Measurements from ENCODE around the gene TIAM2. TPM values are rescaled to one million over a fixed set of nuclear protein-coding genes. Genes with fewer than 3 reads are reported as not detected.

Gene TIAM2
- total RNA-seq, 6 donors from 2014 or later: 5.6 to 25.1 (median 7.7) TPM

DNA sequence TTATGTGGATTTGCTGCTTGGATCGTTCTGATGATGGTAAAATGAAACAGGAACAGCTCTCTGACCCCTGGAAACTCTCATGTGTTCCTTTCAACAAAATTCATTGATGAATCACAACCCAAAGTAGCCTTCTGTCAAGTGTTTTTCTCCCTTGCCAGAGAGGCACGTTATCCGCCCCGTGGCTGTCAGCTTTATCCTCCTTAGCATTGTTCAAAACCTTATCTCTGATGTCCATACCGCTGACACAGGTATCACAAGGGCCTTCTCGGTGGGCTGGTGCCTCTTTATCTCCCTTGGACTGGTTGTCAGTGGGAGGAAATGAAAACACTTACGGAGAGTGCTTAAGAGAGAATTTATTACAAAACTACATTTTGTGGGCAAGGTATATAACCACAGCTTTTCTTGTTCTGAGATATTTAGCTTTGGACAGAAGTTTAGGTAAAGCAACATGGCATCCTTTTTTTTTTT lies 84.9 kb downstream of the TIAM2 start:
- Histone ChIP-seq H3K27ac (no peak overlapping the region), H3K27me3 (no peaks in the 10 kb centered on the region), H3K9me3 (no peaks in the 10 kb centered on the region), H3K36me3 (no peaks in the 10 kb centered on the region), H3K4me1 (no peaks in the 10 kb centered on the region), H3K4me3 (no peak overlapping the region)
- DNase-seq: no peak
- 38 to 47% methylated on average over 7 of the region's 7 CpGs for WGBS, 2 donors
- ATAC-seq (ENCODE audit: low FRiP score in 2 of 2): no peak
- TF ChIP-seq, protein P1, sequence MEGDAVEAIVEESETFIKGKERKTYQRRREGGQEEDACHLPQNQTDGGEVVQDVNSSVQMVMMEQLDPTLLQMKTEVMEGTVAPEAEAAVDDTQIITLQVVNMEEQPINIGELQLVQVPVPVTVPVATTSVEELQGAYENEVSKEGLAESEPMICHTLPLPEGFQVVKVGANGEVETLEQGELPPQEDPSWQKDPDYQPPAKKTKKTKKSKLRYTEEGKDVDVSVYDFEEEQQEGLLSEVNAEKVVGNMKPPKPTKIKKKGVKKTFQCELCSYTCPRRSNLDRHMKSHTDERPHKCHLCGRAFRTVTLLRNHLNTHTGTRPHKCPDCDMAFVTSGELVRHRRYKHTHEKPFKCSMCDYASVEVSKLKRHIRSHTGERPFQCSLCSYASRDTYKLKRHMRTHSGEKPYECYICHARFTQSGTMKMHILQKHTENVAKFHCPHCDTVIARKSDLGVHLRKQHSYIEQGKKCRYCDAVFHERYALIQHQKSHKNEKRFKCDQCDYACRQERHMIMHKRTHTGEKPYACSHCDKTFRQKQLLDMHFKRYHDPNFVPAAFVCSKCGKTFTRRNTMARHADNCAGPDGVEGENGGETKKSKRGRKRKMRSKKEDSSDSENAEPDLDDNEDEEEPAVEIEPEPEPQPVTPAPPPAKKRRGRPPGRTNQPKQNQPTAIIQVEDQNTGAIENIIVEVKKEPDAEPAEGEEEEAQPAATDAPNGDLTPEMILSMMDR (IDR thresholded peaks at IDR 0.05): no peak
- no peak for TF ChIP-seq EP300 (IDR thresholded peaks at IDR 0.05)
- no peak for TF ChIP-seq POLR2AphosphoS5 (IDR thresholded peaks at IDR 0.05)
- TF ChIP-seq POLR2A (IDR thresholded peaks at IDR 0.05): no peak

DNA sequence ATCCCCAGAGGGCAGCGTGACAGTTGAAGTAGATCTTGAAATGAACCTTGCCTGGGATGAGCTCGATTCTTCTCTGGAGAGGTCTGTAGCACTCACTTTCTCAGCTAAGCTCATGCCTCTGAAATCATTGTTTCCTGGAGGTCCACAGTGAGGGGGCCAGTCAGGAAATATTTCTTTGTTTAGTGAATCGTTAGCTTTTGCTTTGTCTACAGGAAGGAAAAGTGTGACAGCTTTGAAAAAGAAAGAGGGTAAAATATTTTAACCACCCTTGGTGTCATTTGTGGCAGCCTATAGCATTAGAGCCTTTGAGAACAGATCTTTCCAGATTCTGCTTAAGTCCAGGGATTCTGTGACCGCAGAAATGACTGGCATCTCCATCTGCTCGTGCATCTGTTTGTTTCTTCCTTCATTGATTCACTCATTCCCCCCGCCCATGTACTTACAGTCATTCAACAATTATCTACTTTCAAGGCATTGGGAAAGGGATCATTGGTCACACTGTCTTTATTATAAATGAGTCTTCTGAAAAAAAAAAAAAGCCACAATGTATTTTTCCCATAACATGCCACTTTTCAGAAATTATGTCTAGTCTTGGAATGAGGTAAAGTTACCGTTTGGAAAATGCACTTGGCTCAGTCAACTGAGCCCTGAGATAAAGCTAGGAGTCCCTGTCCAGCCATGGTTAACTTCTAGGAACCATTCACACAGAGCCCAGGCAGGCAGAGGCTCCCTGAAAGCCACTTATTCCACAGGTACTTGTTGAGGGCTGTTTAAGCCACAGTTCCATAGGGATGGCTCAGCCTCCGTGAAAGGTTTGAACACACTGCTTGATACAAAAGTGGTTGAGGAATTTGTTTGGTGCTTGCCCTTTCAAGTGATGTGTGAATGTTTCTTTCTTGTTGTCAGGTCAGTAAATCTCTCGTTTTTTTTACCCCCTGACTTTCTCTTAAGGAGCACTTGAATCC lies 86.0 kb downstream of the TIAM2 start:
- no peak for ATAC-seq (ENCODE audit: low FRiP score in 2 of 2)
- Histone ChIP-seq H3K4me1 (no peaks in the 10 kb centered on the region), H3K9me3 (no peaks in the 10 kb centered on the region), H3K36me3 (no peaks in the 10 kb centered on the region), H3K4me3 (no peak overlapping the region), H3K27ac (no peak overlapping the region), H3K27me3 (no peaks in the 10 kb centered on the region)
- DNase-seq: no peak
- TF ChIP-seq POLR2A (IDR thresholded peaks at IDR 0.05): no peak
- TF ChIP-seq POLR2AphosphoS5 (IDR thresholded peaks at IDR 0.05): no peak
- no peak for TF ChIP-seq EP300 (IDR thresholded peaks at IDR 0.05)
- TF ChIP-seq, protein P1 (IDR thresholded peaks at IDR 0.05): no peak
- WGBS, 2 donors: 54 to 63% methylated on average over 8 to 9 of the region's 9 CpGs

DNA sequence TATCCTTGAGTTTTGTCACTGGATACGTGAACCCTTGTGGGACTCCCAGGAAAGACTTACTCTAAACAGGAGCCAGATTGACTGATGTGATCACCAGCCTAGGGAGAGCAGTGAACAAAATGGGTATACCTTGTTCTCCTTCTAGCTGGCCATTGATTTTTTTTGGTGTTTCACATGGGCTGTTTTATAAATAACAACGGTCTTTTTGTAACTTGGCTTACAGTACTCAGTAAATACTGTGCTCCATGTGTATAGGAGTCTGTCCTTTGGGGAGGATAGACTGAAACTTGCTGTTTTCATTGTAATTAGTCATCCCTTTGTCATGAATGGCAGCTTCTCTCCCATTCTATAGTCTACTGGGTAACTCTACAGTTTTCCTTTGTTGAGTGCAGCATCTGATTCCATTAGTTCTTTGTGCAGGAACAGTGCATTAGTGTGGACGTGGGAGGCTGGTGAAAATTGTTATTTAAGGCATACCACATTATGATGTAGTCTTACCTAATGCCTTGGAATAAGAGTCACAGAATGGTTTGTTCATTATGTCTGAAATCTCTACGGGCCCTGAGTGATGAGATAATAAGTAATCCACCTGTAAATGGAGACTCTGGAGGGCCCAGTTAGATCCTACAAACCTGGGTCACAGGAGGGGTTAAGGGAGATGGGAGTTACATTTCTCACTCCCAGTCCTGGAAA lies 89.5 kb downstream of the TIAM2 start:
- no peaks in the 10 kb centered on the region for H3K4me1 ChIP-seq
- H3K36me3 ChIP-seq: no peaks in the 10 kb centered on the region
- H3K9me3 ChIP-seq: no peaks in the 10 kb centered on the region
- H3K27ac ChIP-seq: no peak overlapping the region
- H3K4me3 ChIP-seq: no peak overlapping the region
- 94% methylated on average over 4 of the region's 4 CpGs for WGBS, 2 donors
- DNase-seq (no peak), ATAC-seq (ENCODE audit: low FRiP score in 2 of 2) (no peak)
- no peaks in the 10 kb centered on the region for H3K27me3 ChIP-seq
- no peak for TF ChIP-seq EP300 (IDR thresholded peaks at IDR 0.05)
- no peak for TF ChIP-seq POLR2A (IDR thresholded peaks at IDR 0.05)

DNA sequence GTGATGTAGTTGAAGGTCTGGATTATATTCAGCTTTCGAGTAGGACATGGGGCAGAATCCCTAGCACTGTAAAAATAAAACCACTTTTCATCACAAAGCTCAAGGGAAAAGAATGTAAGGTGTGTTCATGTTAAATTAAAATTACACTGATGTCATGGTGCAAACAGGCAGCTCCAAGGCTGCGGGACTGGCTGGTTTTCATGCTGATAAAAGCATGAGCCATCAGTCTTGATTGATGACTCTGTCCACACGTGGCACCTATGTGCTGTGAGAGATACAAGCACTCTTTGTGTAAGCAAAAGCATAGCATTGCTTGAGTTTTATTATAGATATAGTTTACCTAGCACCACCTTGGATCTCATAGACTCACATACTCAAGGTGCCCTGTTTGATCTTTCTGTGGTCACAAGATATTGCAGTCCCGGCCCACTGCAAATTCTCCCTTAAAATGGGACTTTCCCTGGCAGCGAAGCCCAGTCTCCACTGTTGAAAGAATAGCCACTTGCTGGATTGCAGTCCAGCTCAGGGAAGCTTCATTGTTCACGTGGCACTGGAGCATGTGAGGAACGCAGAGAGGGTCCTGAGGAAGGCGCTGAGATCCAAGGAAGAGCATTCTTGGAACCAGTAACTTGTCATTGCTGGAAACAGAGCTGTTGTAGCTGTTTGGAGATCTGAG lies 90.6 kb downstream of the TIAM2 start:
- Histone ChIP-seq H3K9me3 (no peaks in the 10 kb centered on the region), H3K4me1 (no peaks in the 10 kb centered on the region), H3K4me3 (no peak overlapping the region), H3K27me3 (no peaks in the 10 kb centered on the region), H3K27ac (no peak overlapping the region), H3K36me3 (no peaks in the 10 kb centered on the region)
- DNase-seq (no peak), ATAC-seq (ENCODE audit: low FRiP score in 2 of 2) (no peak)
- WGBS, 2 donors: 57 to 58% methylated on average over 8 of the region's 8 CpGs
- TF ChIP-seq, protein P1 (IDR thresholded peaks at IDR 0.05): no peak
- TF ChIP-seq POLR2A (IDR thresholded peaks at IDR 0.05) (no peak), POLR2AphosphoS5 (IDR thresholded peaks at IDR 0.05) (no peak), EP300 (IDR thresholded peaks at IDR 0.05) (no peak)

DNA sequence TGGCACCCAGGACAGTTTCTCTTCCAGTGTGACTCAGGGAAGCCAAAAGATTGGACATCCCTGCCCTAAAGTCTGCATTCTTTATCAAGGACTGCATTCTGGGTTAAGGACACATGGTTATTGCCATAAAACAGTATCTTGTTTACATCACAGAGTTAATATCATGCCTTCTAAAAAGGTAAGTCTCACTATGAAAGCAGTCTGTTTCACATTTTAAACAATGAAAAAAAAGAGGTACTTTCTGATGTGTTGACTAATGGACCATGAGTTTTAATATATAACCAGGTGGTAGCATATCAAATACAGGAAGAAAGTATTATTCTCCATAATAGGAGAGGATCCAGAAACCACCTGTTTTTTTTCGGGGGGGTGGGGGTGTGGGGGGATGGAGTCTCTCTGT lies 93.7 kb downstream of the TIAM2 start:
- H3K36me3 ChIP-seq: no peaks in the 10 kb centered on the region
- no peak for TF ChIP-seq EP300 (IDR thresholded peaks at IDR 0.05)
- no peak for TF ChIP-seq POLR2AphosphoS5 (IDR thresholded peaks at IDR 0.05)
- TF ChIP-seq POLR2A (IDR thresholded peaks at IDR 0.05): no peak
- TF ChIP-seq, protein P1 (IDR thresholded peaks at IDR 0.05): no peak
- ATAC-seq (ENCODE audit: low FRiP score in 2 of 2) (no peak), DNase-seq (no peak)
- no peak overlapping the region for H3K4me3 ChIP-seq
- no peaks in the 10 kb centered on the region for H3K9me3 ChIP-seq
- WGBS, 2 donors: 70 to 77% methylated on average over 1 of the region's 1 CpG
- no peaks in the 10 kb centered on the region for H3K4me1 ChIP-seq
- no peak overlapping the region for H3K27ac ChIP-seq
- H3K27me3 ChIP-seq: no peaks in the 10 kb centered on the region

Measured in upper lobe of left lung (tissue), 6 donors.